Jurkat, Clone E6-1 (cell line): Measurements from ENCODE around the gene FFAR4.

ENCODE experiments used
- DNase-seq: peaks from one replicate; pipeline ENCODE4 v3.0.0-alpha.2; 2011; ENCODE audit warnings: low read depth, low spot score
- H3K4me3 ChIP-seq: 2 replicates; pipeline ENCODE4 v1.5.1; 2011; ENCODE audit warnings: mild to moderate bottlenecking, low read length, control low read depth, moderate library complexity

FFAR4 gene

DNA sequence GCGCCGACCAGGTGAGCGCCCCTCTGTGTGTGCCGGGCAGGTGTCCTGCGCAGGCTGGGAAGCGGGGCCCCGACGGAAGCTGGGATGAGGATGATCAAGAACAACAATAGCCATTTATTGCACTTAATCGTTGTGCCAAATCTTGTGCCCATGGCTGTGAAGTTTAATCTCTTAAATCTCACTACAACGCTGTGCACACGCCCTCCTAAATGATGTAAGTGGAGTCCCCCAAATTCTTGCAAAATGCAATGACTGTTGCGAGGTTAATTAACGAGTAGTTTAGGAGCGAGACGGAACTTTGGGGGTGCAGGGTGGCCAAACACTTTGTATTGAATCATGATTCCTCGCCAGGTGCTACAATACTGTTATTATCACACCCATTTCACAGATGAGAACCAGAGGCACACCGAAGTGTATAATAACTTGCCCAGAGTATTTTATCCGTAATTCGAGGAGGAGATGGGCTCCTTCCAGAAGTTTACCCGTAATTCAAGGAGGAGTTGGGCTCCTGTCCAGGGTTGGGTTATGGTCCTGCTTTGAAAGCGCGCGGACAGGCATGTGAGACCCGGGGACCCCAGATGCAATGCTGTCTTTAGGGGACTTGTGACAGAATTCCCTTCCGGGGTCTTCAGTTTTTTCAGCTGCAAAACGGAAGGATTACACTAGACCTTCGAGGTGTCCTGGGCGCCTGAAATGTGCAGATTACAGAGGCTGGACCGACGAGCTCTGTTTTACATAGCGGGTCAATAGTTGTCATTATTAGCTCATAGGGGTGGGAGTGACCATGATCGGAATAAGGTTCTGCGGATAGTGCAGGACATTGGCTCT, 1.0 kb downstream of the FFAR4 start:
- no peak overlapping the region for H3K4me3 ChIP-seq
- DNase-seq: no peak

DNA sequence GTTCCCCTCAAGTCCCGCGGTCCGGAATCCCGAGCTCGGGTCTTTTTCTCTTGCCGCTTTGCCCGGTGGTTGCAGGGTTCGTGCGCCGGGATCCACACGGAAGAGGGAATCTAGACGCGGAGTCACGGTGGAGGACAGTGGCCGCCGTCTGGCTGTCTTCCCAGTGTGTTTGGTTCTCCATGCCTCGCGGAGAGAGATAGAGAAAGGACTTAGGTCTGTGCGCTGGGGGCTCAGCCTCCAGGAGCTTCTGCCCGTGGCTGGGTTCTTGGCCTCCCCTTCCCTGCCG, 1.6 kb downstream of the FFAR4 start:
- H3K4me3 ChIP-seq: no peak overlapping the region

GRCh38 chr10:93570383-93570782, 3.9 kb downstream of the FFAR4 start:
- DNase-seq: no peak
- no peak overlapping the region for H3K4me3 ChIP-seq

More for the DNA sequence above, 1.6 kb downstream of the FFAR4 start:
- DNase-seq: no peak

DNA sequence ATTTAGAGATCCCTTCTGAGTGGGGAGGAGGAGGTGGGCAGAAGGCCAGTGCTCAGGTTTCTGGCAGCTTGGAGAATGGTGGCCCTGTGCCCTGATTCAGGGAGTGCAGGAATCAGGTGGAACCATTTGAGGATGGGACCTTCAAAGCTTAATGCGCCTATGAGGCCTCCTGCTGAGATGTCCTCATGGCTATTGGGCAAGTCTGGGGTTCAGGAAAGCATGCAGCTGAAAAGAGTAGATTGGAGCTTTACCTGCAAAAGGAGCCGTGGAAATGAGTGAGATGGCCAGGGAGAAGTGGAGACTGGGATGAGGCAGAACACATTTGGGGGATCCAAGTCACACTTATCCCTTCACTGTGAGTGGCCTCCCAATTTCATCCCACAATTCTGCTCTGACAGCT, 6.1 kb downstream of the FFAR4 start:
- no peak for DNase-seq
- no peak overlapping the region for H3K4me3 ChIP-seq

- H3K4me3 ChIP-seq: no peak overlapping the region
- DNase-seq: peak; percentile 17
Measured at GRCh38 chr10:93573051-93573909, 6.8 kb downstream of the FFAR4 start.

DNA sequence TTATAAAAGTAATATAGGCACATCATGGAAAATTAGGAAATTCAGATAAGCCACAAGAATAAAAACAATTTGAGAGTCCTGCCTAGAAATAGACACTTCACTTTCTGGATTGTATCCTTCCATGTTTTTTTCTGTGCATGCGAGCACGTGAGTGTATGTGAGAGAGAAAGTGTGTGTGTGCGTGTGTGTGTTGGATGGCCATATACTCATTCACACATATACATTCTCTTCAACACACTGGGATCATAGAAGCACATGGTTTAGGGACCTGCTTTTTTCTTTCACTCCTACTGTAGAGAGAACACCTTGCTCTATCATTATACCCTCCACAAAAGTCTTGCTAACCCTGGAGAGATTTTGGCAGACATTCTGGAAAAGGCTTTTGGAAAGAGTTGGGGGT, 7.5 kb downstream of the FFAR4 start:
- DNase-seq: no peak
- H3K4me3 ChIP-seq: no peak overlapping the region

DNA sequence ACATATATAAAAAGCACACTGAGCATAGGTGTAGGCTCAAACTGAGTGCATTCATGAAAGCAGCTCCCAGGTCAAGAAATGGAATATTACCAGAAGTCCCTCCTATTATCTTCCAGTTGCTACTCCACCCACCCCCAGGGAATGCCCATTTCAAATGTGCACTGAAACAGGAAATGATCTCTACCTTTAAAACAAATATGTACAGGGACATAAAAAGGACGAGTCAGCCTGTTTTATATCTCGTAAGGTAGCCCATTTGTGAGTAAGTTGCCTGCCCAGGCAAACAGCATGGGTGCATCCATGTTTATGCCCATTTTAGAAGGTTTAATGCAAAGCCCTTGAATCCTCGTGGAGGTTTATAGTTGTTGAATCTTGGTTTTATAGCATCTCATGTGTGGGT, 10.4 kb downstream of the FFAR4 start:
- no peak overlapping the region for H3K4me3 ChIP-seq
- no peak for DNase-seq

GRCh38 chr10:93577565-93577964, 11.1 kb downstream of the FFAR4 start:
- no peak for DNase-seq

DNA sequence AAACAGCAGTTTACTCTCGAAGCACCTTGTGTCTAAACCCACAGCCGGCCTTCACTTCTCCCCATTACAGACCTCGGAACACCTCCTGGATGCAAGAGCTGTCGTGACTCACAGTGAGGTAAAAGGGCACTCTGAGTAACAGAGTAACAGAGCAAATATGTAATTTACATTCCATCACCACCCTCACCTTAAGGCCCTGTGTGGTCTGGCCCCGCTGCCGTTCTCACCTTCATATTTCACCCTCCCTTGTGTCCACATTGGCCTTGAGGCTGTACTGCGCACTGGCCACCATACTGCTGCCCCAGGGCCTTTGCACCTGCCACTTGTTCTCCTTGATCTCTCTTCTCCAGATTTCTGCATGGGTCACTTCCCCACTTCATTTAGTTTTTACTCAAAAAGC, 12.6 kb downstream of the FFAR4 start:
- DNase-seq: no peak

More at GRCh38 chr10:93577565-93577964, 11.1 kb downstream of the FFAR4 start:
- no peak overlapping the region for H3K4me3 ChIP-seq

DNA sequence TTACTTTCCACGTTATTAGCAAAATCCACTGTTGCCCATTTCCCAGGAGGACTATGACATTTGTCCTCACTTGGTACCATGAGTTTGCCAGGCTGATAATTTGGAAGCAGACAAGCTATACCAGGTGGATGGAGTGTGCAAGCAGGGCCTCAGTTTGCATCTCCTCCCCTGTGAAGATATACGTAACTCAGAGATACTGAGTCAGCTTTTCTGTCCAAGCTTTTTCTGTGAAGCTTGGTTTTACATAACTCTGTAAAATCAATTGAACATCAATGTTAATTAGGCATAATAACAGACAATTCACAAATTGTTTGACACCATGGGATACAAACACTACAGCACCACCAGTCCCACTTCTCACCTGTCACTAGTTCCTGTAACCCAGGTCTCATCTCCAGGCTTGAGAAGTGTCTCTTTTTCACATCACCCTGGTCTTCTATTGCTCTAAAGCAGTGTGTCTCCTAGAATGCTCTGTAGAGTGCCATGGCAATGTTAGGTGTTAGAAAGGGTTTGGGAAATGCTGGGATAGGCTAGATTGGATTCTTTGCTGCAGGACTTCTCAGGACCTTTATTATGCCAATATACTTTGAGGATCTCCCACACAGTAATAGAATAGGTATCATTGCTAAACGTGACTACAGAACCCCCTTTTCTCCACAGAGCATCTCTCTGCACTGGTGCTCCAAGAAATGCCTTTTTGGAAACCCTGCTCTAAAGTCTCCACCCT, 13.7 kb downstream of the FFAR4 start:
- no peak for DNase-seq
- no peak overlapping the region for H3K4me3 ChIP-seq

More for the DNA sequence above, 12.6 kb downstream of the FFAR4 start:
- H3K4me3 ChIP-seq: no peak overlapping the region

GRCh38 chr10:93580828-93581227, 14.4 kb downstream of the FFAR4 start:
- H3K4me3 ChIP-seq: no peak overlapping the region
- DNase-seq: no peak

- no peak overlapping the region for H3K4me3 ChIP-seq
- DNase-seq: no peak
Measured at GRCh38 chr10:93584445-93584844, 18.0 kb downstream of the FFAR4 start.

DNA sequence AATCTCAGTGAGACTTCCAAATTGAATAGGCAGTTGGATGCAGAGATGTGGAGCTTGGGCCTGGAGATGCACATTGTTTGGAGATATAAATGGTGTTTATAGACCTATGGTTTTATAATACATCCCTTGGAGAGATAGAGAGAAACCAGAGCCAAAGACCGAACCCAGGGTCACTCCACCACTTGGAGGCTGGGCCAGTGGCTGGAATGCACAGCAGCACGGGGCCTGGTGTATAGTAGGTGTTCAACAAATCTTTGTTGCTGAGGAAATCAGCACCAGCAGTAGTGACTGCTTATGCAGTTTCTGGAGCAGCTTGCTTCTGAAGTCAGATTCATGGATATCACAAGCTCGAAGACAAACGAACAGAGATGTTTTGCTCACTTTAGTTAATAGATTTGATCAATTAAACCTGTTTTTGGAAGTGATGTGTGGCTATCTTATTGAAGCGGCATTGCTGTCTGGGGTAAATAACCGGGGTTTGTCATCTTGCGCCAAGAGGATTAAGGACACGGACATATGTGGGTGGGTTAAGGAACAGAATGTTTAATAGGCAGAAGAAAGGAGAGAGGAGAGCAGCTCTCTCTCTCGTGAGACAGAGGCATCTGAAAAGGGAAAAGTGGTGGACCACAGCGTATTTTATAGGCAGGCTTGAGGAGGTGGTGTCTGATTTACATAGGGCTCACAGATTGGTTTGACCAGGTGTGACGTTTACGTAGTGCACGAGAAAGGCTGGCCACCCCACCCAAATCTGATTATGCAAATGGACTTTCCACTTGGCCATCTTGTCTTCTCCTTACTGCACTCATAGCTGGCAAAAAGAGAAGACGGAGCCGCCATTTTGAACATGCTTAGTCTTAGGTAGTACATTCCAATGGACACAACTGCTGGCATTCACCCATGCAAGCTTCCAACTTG, 23.4 kb downstream of the FFAR4 start:
- no peak overlapping the region for H3K4me3 ChIP-seq
- no peak for DNase-seq

- no peak overlapping the region for H3K4me3 ChIP-seq
- DNase-seq: no peak
Measured at GRCh38 chr10:93590638-93591037, 24.2 kb downstream of the FFAR4 start.

- no peak for DNase-seq
- H3K4me3 ChIP-seq: no peak overlapping the region
Measured at GRCh38 chr10:93591065-93591808, 24.8 kb downstream of the FFAR4 start.

DNA sequence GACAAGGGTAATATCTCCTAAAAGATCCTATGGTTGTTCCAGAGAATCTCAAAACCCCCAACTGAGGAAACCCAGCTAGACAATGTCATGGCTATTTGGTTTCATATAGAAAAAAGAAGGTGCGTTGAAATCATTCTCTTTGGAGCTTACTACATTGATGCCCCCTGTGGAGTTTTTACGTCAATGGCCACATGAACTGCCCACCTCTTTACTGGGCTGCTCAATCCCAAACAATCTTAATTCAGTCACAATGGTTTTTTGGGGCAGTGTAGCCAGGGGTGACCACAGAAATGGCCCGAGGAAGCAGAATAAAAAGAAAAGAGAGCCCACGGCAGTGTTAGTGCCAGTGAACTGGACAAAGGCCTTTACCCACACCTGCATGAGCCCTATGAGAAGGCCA, 26.8 kb downstream of the FFAR4 start:
- H3K4me3 ChIP-seq: no peak overlapping the region
- DNase-seq: no peak

DNA sequence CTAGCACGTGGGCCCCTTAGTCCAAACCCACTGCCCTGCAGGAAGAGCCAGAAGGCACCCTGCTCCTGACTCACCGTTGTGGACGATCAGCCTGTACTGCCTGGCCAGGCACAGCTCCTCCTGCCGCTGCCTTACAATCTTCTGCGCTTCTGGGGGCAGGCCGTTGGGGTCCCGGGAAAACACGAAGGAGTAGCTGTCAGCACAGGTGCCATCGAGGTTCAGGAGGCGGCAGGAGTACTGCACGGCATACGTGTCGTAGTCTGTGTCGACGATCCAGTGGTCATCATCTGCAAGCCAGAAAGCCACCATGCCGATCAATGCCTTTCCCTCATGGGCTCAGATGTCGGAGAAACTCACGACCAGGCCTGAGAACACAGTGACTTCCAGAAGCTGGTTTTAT, 27.3 kb downstream of the FFAR4 start:
- no peak for DNase-seq
- H3K4me3 ChIP-seq: no peak overlapping the region

DNA sequence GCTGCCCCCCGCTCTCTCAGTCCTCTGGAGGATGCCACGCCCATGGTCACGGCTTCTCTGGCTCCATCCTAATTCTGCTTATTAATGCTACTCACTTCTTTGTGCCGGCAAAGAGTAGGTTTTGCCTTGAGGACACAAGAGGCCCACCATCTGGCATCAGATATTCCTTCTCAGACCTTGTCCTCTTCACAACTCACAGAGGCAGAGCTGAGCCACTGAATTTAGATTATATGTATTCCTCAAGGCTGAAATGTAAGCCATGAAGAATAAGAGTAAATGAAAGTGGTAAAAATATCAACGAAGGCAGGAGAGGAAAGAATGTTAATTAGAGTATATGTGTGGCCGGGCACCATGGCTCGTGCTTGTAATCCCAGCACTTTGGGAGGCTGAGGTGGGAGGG, 28.1 kb downstream of the FFAR4 start:
- H3K4me3 ChIP-seq: no peak overlapping the region
- no peak for DNase-seq
